GM12878 (cell line): ENCODE measurements around the gene OGFOD3.
A peak's percentile ranks its signal among the peaks of the same experiment; 100 is the strongest.

Experiments
- IKZF1 ChIP-seq: fragments of 450-650 bp; conservative IDR thresholded peaks from 2 replicates; pipeline ENCODE4 v1.6.1; 2017; ENCODE audit warnings: antibody characterized with exemption, mild to moderate bottlenecking
- NFYB ChIP-seq: IDR thresholded peaks from 2 replicates; pipeline ENCODE4 v1.6.1; 2011; ENCODE audit warnings: low read depth, mild to moderate bottlenecking, low read length, improper control_type of control experiment, moderate library complexity; ENCODE audit not compliant: insufficient read depth
- PBX3 ChIP-seq: IDR thresholded peaks from 2 replicates; pipeline ENCODE4 v1.6.1; 2011; ENCODE audit warnings: mild to moderate bottlenecking, low read depth, low read length, moderate library complexity; ENCODE audit not compliant: insufficient replicate concordance
- PKNOX1 ChIP-seq: fragments of 450-650 bp; IDR thresholded peaks from 2 replicates; pipeline ENCODE4 v1.6.1; 2016; ENCODE audit warnings: mild to moderate bottlenecking
- POLR2A ChIP-seq: IDR thresholded peaks from 2 replicates; pipeline ENCODE4 v1.6.1; 2011; ENCODE audit warnings: low read depth, mild to moderate bottlenecking, low read length
- TF ChIP-seq, protein P1 (sequence below), 3 experiments: IDR thresholded peaks in 2 of 3; conservative IDR thresholded peaks in 1 of 3; 2 replicates each; pipeline ENCODE4 v1.5.1; 2011; ENCODE audit warnings: low read depth in 3 of 3, low read length in 3 of 3, mild to moderate bottlenecking in 3 of 3, control low read depth in 2 of 3, moderate library complexity in 2 of 3, inconsistent platforms in 1 of 3, mixed read lengths in 1 of 3; ENCODE audit not compliant: control insufficient read depth in 2 of 3, insufficient read depth in 1 of 3; ENCODE audit errors: extremely low read depth in 1 of 3

DNA sequence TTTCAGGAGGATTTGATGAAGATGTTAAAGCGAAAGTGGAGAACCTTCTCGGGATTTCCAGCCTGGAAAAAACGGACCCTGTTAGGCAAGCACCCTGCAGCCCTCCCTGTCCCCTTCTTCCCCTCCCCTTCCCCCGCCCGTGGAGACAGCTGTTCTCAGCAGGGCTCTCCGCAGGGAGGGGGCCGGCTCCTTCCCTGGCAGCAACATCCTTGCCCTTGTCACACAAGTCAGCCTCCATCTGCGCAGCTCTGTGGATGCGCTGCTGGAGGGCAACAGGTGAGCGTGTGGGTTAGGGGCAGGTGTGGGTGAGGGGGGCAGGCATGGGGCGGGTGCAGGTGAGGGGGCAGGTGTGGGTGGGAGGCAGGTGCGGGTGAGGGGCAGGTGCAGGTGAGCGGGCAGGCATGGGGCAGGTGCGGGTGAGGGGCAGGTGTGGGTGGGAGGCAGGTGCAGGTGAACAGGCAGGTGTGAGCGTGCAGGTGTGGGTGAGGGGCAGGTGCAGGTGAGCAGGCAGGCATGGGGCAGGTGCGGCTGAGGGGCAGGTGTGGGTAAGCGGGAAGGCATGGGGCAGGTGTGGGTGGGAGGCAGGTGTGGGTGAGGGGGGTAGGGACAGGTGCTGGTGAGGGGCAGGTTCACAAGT is 22.7 kb upstream of the OGFOD3 start:
- TF ChIP-seq NFYB (no peak), POLR2A (peak; percentile 69), IKZF1 (no peak), PKNOX1 (no peak), PBX3 (no peak)
- TF ChIP-seq, protein P1, sequence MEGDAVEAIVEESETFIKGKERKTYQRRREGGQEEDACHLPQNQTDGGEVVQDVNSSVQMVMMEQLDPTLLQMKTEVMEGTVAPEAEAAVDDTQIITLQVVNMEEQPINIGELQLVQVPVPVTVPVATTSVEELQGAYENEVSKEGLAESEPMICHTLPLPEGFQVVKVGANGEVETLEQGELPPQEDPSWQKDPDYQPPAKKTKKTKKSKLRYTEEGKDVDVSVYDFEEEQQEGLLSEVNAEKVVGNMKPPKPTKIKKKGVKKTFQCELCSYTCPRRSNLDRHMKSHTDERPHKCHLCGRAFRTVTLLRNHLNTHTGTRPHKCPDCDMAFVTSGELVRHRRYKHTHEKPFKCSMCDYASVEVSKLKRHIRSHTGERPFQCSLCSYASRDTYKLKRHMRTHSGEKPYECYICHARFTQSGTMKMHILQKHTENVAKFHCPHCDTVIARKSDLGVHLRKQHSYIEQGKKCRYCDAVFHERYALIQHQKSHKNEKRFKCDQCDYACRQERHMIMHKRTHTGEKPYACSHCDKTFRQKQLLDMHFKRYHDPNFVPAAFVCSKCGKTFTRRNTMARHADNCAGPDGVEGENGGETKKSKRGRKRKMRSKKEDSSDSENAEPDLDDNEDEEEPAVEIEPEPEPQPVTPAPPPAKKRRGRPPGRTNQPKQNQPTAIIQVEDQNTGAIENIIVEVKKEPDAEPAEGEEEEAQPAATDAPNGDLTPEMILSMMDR (IDR thresholded peaks at IDR 0.05 in 2 of 3, conservative IDR thresholded peaks at IDR 0.05 in 1 of 3; ENCODE audit: control insufficient read depth in 2 of 3, extremely low read depth in 1 of 3, insufficient read depth in 1 of 3, low read depth in 3 of 3, low read length in 3 of 3), result no peak
